RWPE1 (cell line): Measurements from ENCODE around the gene C3orf20.

Experiments
- CTCF ChIA-PET: fragments of 350-600 bp; sonication (Branson Sonifier 250); formaldehyde crosslinking; extraction: SDS; loops from one replicate; lab custom pipeline; 2021; lab: Yijun Ruan, JAX
- POLR2A ChIA-PET: fragments of 400-600 bp; formaldehyde crosslinking; extraction: SDS; loops from one replicate; lab custom pipeline; 2020; ENCODE audit warnings: antibody characterized with exemption; ENCODE audit not compliant: low non-redundant PET; lab: Yijun Ruan, JAX
- DNase-seq: peaks from one replicate; pipeline ENCODE4 v3.0.0; 2012; ENCODE audit warnings: low spot score
- H3K27ac ChIP-seq: fragments of 450-650 bp; 2 replicates; pipeline ENCODE4 v1.5.1; 2017
- CTCF ChIP-seq: fragments of 450-650 bp; conservative IDR thresholded peaks from 2 replicates; pipeline ENCODE4 v1.5.1; 2017; ENCODE audit warnings: low read depth, mild to moderate bottlenecking

C3orf20 gene

GRCh38 chr3:14761866-14762265, 86.9 kb downstream of the C3orf20 start:
- no peak overlapping the region for H3K27ac ChIP-seq
- ChIA-PET POLR2A (no interaction called here), CTCF (no interaction called here)
- TF ChIP-seq CTCF, result no peak
- no peak for DNase-seq

- no peak for TF ChIP-seq CTCF
- DNase-seq, result no peak
- ChIA-PET CTCF (no interaction called here), POLR2A (no interaction called here)
- H3K27ac ChIP-seq, result no peak overlapping the region
Measured at GRCh38 chr3:14762701-14763100, 87.8 kb downstream of the C3orf20 start.

- POLR2A ChIA-PET, result no interaction called here
- H3K27ac ChIP-seq, result no peak overlapping the region
- no peak for TF ChIP-seq CTCF
- DNase-seq, result no peak
- CTCF ChIA-PET, result no interaction called here
Measured at GRCh38 chr3:14764331-14765059, 89.6 kb downstream of the C3orf20 start.

GRCh38 chr3:14765060-14765400, 90.1 kb downstream of the C3orf20 start:
- no peak for TF ChIP-seq CTCF
- ChIA-PET CTCF (no interaction called here), POLR2A (no interaction called here)
- no peak for DNase-seq
- no peak overlapping the region for H3K27ac ChIP-seq

- H3K27ac ChIP-seq, result no peak overlapping the region
- TF ChIP-seq CTCF, result no peak
- ChIA-PET CTCF (no interaction called here), POLR2A (no interaction called here)
- DNase-seq, result no peak
Measured at GRCh38 chr3:14765576-14766427, 90.9 kb downstream of the C3orf20 start.

GRCh38 chr3:14766428-14767244, 91.7 kb downstream of the C3orf20 start:
- ChIA-PET POLR2A (interaction anchor here (0.6 kb wide), 1 partner anchor 1040 kb away, joined by 6 read pairs; no protein-coding TSS in a partner anchor), CTCF (interaction anchor here (0.5 to 0.7 kb wide), 2 partner anchors 72 to 220 kb away, joined by 3 to 4 read pairs; no protein-coding TSS in a partner anchor)
- no peak for DNase-seq
- TF ChIP-seq CTCF, result no peak
- no peak overlapping the region for H3K27ac ChIP-seq
